Germinal center (tissue), 1 donor: ENCODE data around the gene SLC1A7.

Source experiments
- DNase-seq: peaks from one replicate; pipeline ENCODE4 v3.0.0; 2012; ENCODE audit warnings: mixed read lengths, low spot score

Gene SLC1A7

GRCh38 chr1:53115403-53116306 lies 26.8 kb downstream of the SLC1A7 start:
- no peak for DNase-seq

GRCh38 chr1:53114581-53115400 lies 27.6 kb downstream of the SLC1A7 start:
- no peak for DNase-seq

GRCh38 chr1:53114090-53114489 lies 28.3 kb downstream of the SLC1A7 start:
- DNase-seq: no peak

- DNase-seq: no peak
Measured at GRCh38 chr1:53112861-53113260, 29.6 kb downstream of the SLC1A7 start.

GRCh38 chr1:53112271-53112774 lies 30.1 kb downstream of the SLC1A7 start:
- no peak for DNase-seq

GRCh38 chr1:53111693-53112092 lies 30.7 kb downstream of the SLC1A7 start:
- no peak for DNase-seq

- DNase-seq: no peak
Measured at GRCh38 chr1:53111073-53111556, 31.3 kb downstream of the SLC1A7 start.

GRCh38 chr1:53110370-53111072 lies 31.9 kb downstream of the SLC1A7 start:
- no peak for DNase-seq

GRCh38 chr1:53108646-53109580 lies 33.5 kb downstream of the SLC1A7 start:
- DNase-seq: no peak

GRCh38 chr1:53107570-53108322 lies 34.7 kb downstream of the SLC1A7 start:
- DNase-seq: no peak

- no peak for DNase-seq
Measured at GRCh38 chr1:53107090-53107489, 35.3 kb downstream of the SLC1A7 start.

GRCh38 chr1:53104289-53104913 lies 38.0 kb downstream of the SLC1A7 start:
- no peak for DNase-seq

- DNase-seq: no peak
Measured at GRCh38 chr1:53094533-53094919, 47.9 kb downstream of the SLC1A7 start.

- no peak for DNase-seq
Measured at GRCh38 chr1:53093778-53094532, 48.5 kb downstream of the SLC1A7 start.

- DNase-seq: no peak
Measured at GRCh38 chr1:53093451-53093754, 49.0 kb downstream of the SLC1A7 start.

- DNase-seq: no peak
Measured at GRCh38 chr1:53092659-53093450, 49.6 kb downstream of the SLC1A7 start.

- DNase-seq: no peak
Measured at GRCh38 chr1:53091841-53092645, 50.4 kb downstream of the SLC1A7 start.
